Kidney (tissue), 14 donors: ENCODE results near the gene SLC25A21. TPM values are rescaled to one million over a fixed set of nuclear protein-coding genes. Genes with fewer than 3 reads are reported as not detected.
A peak's percentile ranks its signal among the peaks of the same experiment; 100 is the strongest.

ENCODE experiments used
- DNase-seq, 5 donors: peaks; one replicate each; pipeline ENCODE4 v3.0.0-alpha.2; 2013 to 2020
- FAIRE-seq: peaks from 2 replicates; lab custom pipeline; 2012; peaks lifted over from hg19 to GRCh38; lab: Jason Lieb, UNC
- H3K27ac ChIP-seq, 2 donors: one replicate each; pipeline ENCODE4 v1.7.0; 2013; ENCODE audit warnings: low read depth in 2 of 2, low read length in 2 of 2, inconsistent platforms in 1 of 2
- H3K27me3 ChIP-seq: one replicate; pipeline ENCODE4 v1.7.1; 2013; ENCODE audit warnings: low read length, inconsistent platforms; ENCODE audit not compliant: control insufficient read depth, insufficient read depth
- H3K36me3 ChIP-seq, 3 donors: one replicate each; pipeline versions ENCODE4 v1.7.0 to v1.7.1; 2013; ENCODE audit warnings: low read length in 3 of 3, control low read depth in 1 of 3, inconsistent platforms in 1 of 3; ENCODE audit not compliant: insufficient read depth in 3 of 3, control insufficient read depth in 2 of 3
- H3K4me1 ChIP-seq, 3 donors: one replicate each; pipeline versions ENCODE4 v1.7.0 to v1.7.1; 2013; ENCODE audit warnings: low read length in 3 of 3, inconsistent platforms in 1 of 3, low read depth in 1 of 3; ENCODE audit not compliant: control insufficient read depth in 2 of 3, insufficient read depth in 2 of 3
- H3K4me3 ChIP-seq, 3 donors: one replicate each; pipeline versions ENCODE4 v1.7.0 to v1.8.1; 2013; ENCODE audit warnings: low read length in 3 of 3, control low read depth in 1 of 3, inconsistent platforms in 1 of 3
- H3K9ac ChIP-seq, 3 donors: one replicate each; pipeline versions ENCODE4 v1.7.0 to v1.7.1; 2013; ENCODE audit warnings: low read length in 3 of 3, control low read depth in 1 of 3, inconsistent platforms in 1 of 3
- H3K9me3 ChIP-seq, 3 donors: one replicate each; pipeline versions ENCODE4 v1.7.0 to v1.7.1; 2013; ENCODE audit warnings: low read length in 3 of 3, control low read depth in 1 of 3, inconsistent platforms in 1 of 3; ENCODE audit not compliant: control insufficient read depth in 2 of 3, insufficient read depth in 1 of 3
- CTCF ChIP-seq: IDR thresholded peaks from 3 replicates; pipeline ENCODE4 v1.5.1; 2012; ENCODE audit warnings: mild to moderate bottlenecking, moderate library complexity, borderline replicate concordance; ENCODE audit not compliant: insufficient read depth; ENCODE audit errors: extremely low read depth
- intact Hi-C: fragments of 100-400 bp; cut with DNase I; formaldehyde crosslinking; loops from one replicate; pipeline ENCODE4 v1.11.1; 2022
- polyA plus RNA-seq: library from polyadenylated mRNA; stranded (reverse); fragments of 350-450 nt; fragmentation: Illumina TruSeq; extraction: RNeasy Lipid Tissue Mini Kit (QIAGEN cat#74804); gene quantifications from one replicate; pipeline ENCODE4 v1.2.3, GENCODE V29; 2014; ENCODE audit warnings: low read depth, low replicate concordance; ENCODE audit not compliant: insufficient read depth
- total RNA-seq: library from RNA; stranded (reverse); fragmentation: NEBNext Ultra II Directional; extraction: Animal tissue kit (Norgen Biotek cat#: 25700); gene quantifications from one replicate; pipeline ENCODE4 v1.2.1, GENCODE V29; 2021
- donor health status: control.
- donor health status: control.
- donor health status: control.
- donor health status: control.
- donor health status: control.
- donor health status: DM: yes; HTN: yes; CAD: no.
- donor health status: Normal renal cell carcinoma (clear cell type).

Gene SLC25A21
- total and polyA plus RNA-seq, 2 donors from 2014 or later: 1.3 to 1.4 TPM

GRCh38 chr14:37035401-37035800 is 137.0 kb downstream of the SLC25A21 start:
- no peaks in the 10 kb centered on the region for H3K4me1 ChIP-seq
- H3K27ac ChIP-seq: no peak overlapping the region
- no peak overlapping the region for H3K4me3 ChIP-seq
- DNase-seq (no peak), FAIRE-seq (no peak)
- no peaks in the 10 kb centered on the region for H3K9me3 ChIP-seq
- H3K27me3 ChIP-seq: no peaks in the 10 kb centered on the region
- TF ChIP-seq CTCF: no peak
- no peaks in the 10 kb centered on the region for H3K36me3 ChIP-seq
- intact Hi-C loops: no loop called here
- H3K9ac ChIP-seq: no peak overlapping the region

GRCh38 chr14:37034410-37035285 is 137.8 kb downstream of the SLC25A21 start:
- intact Hi-C loops: no loop called here
- FAIRE-seq: no peak

GRCh38 chr14:37032863-37033262 is 139.5 kb downstream of the SLC25A21 start:
- FAIRE-seq (no peak), DNase-seq (no peak)
- Histone ChIP-seq H3K36me3 (no peaks in the 10 kb centered on the region), H3K9ac (no peak overlapping the region), H3K27me3 (no peaks in the 10 kb centered on the region), H3K9me3 (no peaks in the 10 kb centered on the region), H3K27ac (no peak overlapping the region), H3K4me1 (no peaks in the 10 kb centered on the region), H3K4me3 (no peak overlapping the region)
- no peak for TF ChIP-seq CTCF
- intact Hi-C loops: no loop called here

More at GRCh38 chr14:37034410-37035285, 137.8 kb downstream of the SLC25A21 start:
- H3K36me3 ChIP-seq: no peaks in the 10 kb centered on the region
- H3K4me3 ChIP-seq: no peak overlapping the region
- H3K27me3 ChIP-seq: no peaks in the 10 kb centered on the region
- H3K9me3 ChIP-seq: no peaks in the 10 kb centered on the region
- TF ChIP-seq CTCF: no peak
- peak in 1 of 5 donors; percentile 26 for DNase-seq
- H3K27ac ChIP-seq: no peak overlapping the region
- no peak overlapping the region for H3K9ac ChIP-seq
- H3K4me1 ChIP-seq: no peaks in the 10 kb centered on the region
